Heart left ventricle (tissue), 16 donors: ENCODE results near the gene NTMT2. TPM values are rescaled to one million over a fixed set of nuclear protein-coding genes. Genes with fewer than 3 reads are reported as not detected.
"Not testable (repeated sequence)": the region's sequence is repeated elsewhere in the genome, so short reads cannot be mapped to it uniquely, and the experiment has no call there.

Experiments
- ATAC-seq, 4 donors: fragments of 200-7000 bp; cut with Tn5 transposase; one replicate each; pipeline ENCODE4 v1.9.1; 2020 to 2022; ENCODE audit warnings: moderate library complexity in 4 of 4, mild to moderate bottlenecking in 3 of 4, moderate number of reproducible peaks in 1 of 4
- DNase-seq, 5 donors: peaks; one replicate each; pipeline ENCODE4 v3.0.0-alpha.2; 2020
- H3K27ac ChIP-seq, 12 donors: fragments of 200-600 bp; sonication (generic) in 4 of 12; one replicate each; pipeline versions ENCODE4 v1.5.0 to v1.8.0; 2016 to 2022; ENCODE audit warnings: mild to moderate bottlenecking in 2 of 12
- H3K27me3 ChIP-seq, 9 donors: fragments of 200-600 bp; sonication (generic) in 2 of 9; one replicate each; pipeline versions ENCODE4 v1.5.1 to v1.8.0; 2016 to 2022; ENCODE audit warnings: mild to moderate bottlenecking in 3 of 9
- H3K36me3 ChIP-seq, 9 donors: fragments of 200-600 bp; sonication (generic) in 2 of 9; one replicate each; pipeline versions ENCODE4 v1.5.0 to v1.8.0; 2018 to 2022; ENCODE audit warnings: mild to moderate bottlenecking in 2 of 9
- H3K4me1 ChIP-seq, 12 donors: fragments of 200-600 bp; sonication (generic) in 4 of 12; one replicate each; pipeline versions ENCODE4 v1.5.0 to v1.8.0; 2016 to 2022; ENCODE audit warnings: mild to moderate bottlenecking in 3 of 12
- H3K4me3 ChIP-seq, 12 donors: fragments of 200-600 bp; sonication (generic) in 4 of 12; one replicate each; pipeline versions ENCODE4 v1.5.0 to v1.8.0; 2017 to 2022; ENCODE audit warnings: mild to moderate bottlenecking in 9 of 12, moderate library complexity in 4 of 12
- H3K9me3 ChIP-seq, 12 donors: fragments of 200-600 bp; sonication (generic) in 4 of 12; one replicate each; pipeline versions ENCODE4 v1.5.0 to v1.8.0; 2016 to 2022; ENCODE audit warnings: mild to moderate bottlenecking in 1 of 12
- CTCF ChIP-seq, 12 donors: fragments of 200-600 bp; sonication (generic) in 4 of 12; IDR thresholded peaks; one replicate each; pipeline versions ENCODE4 v1.5.0 to v1.8.0; 2018 to 2022; ENCODE audit warnings: antibody characterized with exemption in 12 of 12, mild to moderate bottlenecking in 5 of 12
- POLR2A ChIP-seq, 2 donors: fragments of 450-650 bp; IDR thresholded peaks; one replicate each; pipeline ENCODE4 v1.6.1; 2017; ENCODE audit warnings: antibody characterized with exemption in 2 of 2, mild to moderate bottlenecking in 2 of 2, moderate library complexity in 2 of 2
- WGBS, 4 donors: extraction: QIAGEN DNeasy Blood & Tissue Kit in 2 of 4; methylation state at CpG; one replicate each; pipeline versions ENCODE4 v1.1.5 to v1.1.7; 2013 to 2018; 5-methylcytosine and 5-hydroxymethylcytosine counted together
- intact Hi-C, 10 donors: fragments of 100-400 bp; cut with DNase I; formaldehyde crosslinking; loops; one replicate each; pipeline versions ENCODE4 v1.11.1 to v1.14.2; 2022
- polyA plus RNA-seq, 2 donors: library from polyadenylated mRNA; stranded (reverse); fragments of 200-250 nt; gene quantifications; one replicate each; pipeline ENCODE4 v1.2.3, GENCODE V29; 2013
- total RNA-seq, 9 donors: library from RNA; depleted of rRNA in 2 of 9; stranded (reverse); fragments of >200 nt in 2 of 9; fragmentation: NEBNext Ultra II Directional in 3 of 9; extraction: Animal tissue kit (Norgen Biotek cat#: 25700) in 3 of 9; gene quantifications; one replicate each; pipeline versions ENCODE4 v1.1.0 to v1.2.4, GENCODE V29; 2016 to 2023
- donor health status: ischemic (EF 13 %, LVEDD 7.1; RV severe dilation, severe dysfunction).
- donor health status: healthy with polysubstance abuse.
- donor health status: DM: no; HTN: yes; CAD: no.
- donor health status: DM: no; HTN: no; CAD: no.
- donor health status: ischemic (EF 25% LVEDD 6.9; RV normal size, moderate dysfunction).
- donor health status: ischemic (EF 25% LVEDD 5.7; RV mildly dilated, moderate dysfunction).
- donor health status: healthy.
- donor health status: DM: yes; HTN: yes; CAD: no.
- donor health status: ischemic (EF 35%, LVEDD 5.7; RV mildly dilated, moderate dysfunction).
- donor health status: nonischemic (EF 11% LVEDD 7.7; RV severe dilation, severe dysfunction).
- donor health status: DM: yes; HTN: yes; CAD: no.
- donor health status: PGD.
- donor health status: ischemic (EF 29% LVEDD 5.4; RV normal size, mild dysfunction).
- donor health status: nonischemic (EF 23%, LVEDD 6.1; RV moderate dilation, normal function).

NTMT2 gene
- total and polyA plus RNA-seq, 11 donors: 0.33 to 3.6 (median 1.8) TPM

GRCh38 chr1:170164103-170164763, 18.5 kb downstream of the NTMT2 start:
- Histone ChIP-seq H3K27me3 (no peaks in the 10 kb centered on the region), H3K9me3 (peaks cover 0 to 1% (median 0%) of the 10 kb centered on the region in 12 donors), H3K4me1 (peaks cover 0 to 26% (median 11%) of the 10 kb centered on the region in 12 donors), H3K36me3 (no peaks in the 10 kb centered on the region), H3K27ac (no peak overlapping the region), H3K4me3 (no peak overlapping the region)
- WGBS, 4 donors: 93 to 98% (median 96%) methylated on average over 4 of the region's 4 CpGs
- DNase-seq (no peak), ATAC-seq (no peak)
- TF ChIP-seq POLR2A (IDR thresholded peaks at IDR 0.05) (no peak), CTCF (IDR thresholded peaks at IDR 0.05) (no peak)
- intact Hi-C loops: no loop called here

DNA sequence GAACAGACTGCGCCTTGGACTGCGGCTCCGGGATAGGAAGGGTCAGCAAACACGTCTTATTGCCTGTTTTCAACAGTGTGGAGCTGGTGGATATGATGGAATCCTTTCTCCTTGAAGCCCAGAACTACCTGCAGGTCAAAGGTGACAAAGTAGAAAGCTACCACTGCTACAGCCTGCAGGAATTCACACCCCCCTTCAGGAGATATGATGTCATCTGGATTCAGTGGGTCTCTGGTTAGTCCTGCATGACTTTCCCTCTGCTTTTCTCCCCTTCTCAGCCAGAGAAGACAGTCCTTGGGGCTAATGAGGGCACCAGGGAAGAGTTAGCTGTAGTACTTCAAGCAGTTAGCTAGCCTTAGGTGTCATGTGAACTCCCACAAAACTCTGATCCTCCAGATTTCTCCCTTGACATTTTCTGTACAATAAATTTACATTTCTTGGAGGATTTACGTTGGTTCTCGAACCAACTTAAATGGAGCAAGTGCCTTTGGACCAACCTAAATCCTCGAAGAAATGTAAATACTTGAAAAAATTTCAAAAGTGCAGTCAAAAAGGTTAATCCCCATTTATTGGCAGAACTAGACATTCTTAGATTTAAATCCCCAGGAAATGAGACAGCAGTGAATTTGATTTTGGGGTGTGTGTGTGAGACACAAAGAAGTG, 20.9 kb downstream of the NTMT2 start:
- no peak for ATAC-seq
- Histone ChIP-seq H3K36me3 (no peaks in the 10 kb centered on the region), H3K27ac (no peak overlapping the region), H3K9me3 (peaks cover 0 to 15% (median 9%) of the 10 kb centered on the region in 12 donors), H3K4me3 (no peak overlapping the region), H3K27me3 (no peaks in the 10 kb centered on the region), H3K4me1 (peaks cover 0 to 26% (median 11%) of the 10 kb centered on the region in 12 donors)
- intact Hi-C loops: no loop called here
- WGBS, 4 donors: 88 to 97% (median 92%) methylated on average over 7 of the region's 7 CpGs
- no peak for DNase-seq
- no peak for TF ChIP-seq CTCF (IDR thresholded peaks at IDR 0.05)
- no peak for TF ChIP-seq POLR2A (IDR thresholded peaks at IDR 0.05)

DNA sequence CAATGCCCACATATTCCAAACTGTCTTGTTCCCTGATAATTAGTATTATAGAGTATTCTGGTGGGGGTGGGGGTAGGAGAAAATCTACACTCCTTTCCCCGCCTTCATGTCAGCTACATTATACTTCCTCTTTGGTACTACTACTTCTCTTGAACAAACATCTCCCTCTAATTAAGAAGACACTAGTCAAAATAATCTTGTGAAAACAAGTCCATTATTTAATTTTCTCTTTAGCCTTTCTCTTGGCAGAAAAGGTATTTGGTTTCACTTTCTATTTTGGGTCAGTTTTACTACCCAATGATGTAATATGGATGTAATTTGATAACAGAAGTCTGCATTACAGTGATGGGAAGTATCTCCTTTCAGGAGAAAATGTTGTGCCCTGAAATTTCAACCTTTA, 22.5 kb downstream of the NTMT2 start:
- ATAC-seq (no peak), DNase-seq (no peak)
- no peaks in the 10 kb centered on the region for H3K27me3 ChIP-seq
- intact Hi-C loops: no loop called here
- 60 to 68% (median 63%) methylated on average over 1 of the region's 1 CpG for WGBS, 4 donors
- peaks cover 0 to 17% (median 10%) of the 10 kb centered on the region in 12 donors for H3K9me3 ChIP-seq
- peaks cover 0 to 15% (median 6%) of the 10 kb centered on the region in 12 donors for H3K4me1 ChIP-seq
- no peaks in the 10 kb centered on the region for H3K36me3 ChIP-seq
- H3K4me3 ChIP-seq: peak overlapping the region in 1 of 12 donors; percentile 4
- H3K27ac ChIP-seq: peak overlapping the region in 4 of 12 donors; percentile 17 to 44 (median 32)
- TF ChIP-seq POLR2A (IDR thresholded peaks at IDR 0.05) (no peak), CTCF (IDR thresholded peaks at IDR 0.05) (no peak)

DNA sequence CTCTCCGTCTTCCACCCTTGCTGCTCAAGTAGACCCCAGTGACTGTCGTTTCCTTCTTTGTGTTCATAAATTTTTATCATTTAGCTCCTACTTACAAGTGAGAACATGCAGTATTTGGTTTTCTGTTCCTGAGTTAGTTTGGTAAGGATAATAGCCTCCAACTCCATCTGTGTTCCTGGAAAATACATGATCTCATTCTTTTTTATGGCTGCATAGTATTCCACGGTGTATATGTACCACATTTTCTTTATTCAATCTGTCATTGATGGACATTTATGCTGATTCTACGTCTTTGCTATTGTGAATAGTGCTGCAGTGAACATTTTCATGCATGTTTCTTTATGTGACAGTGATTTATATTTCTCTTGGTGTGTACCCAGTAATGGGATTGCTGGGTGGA, 24.8 kb downstream of the NTMT2 start:
- ATAC-seq, H3K27ac ChIP-seq, intact Hi-C loops, H3K36me3 ChIP-seq, H3K27me3 ChIP-seq, H3K4me3 ChIP-seq, DNase-seq: not testable (repeated sequence)
- WGBS, 4 donors: 87 to 92% (median 90%) methylated on average over 4 of the region's 4 CpGs
- Histone ChIP-seq H3K9me3 (peaks cover 0 to 17% (median 10%) of the 10 kb centered on the region in 12 donors), H3K4me1 (peaks cover 0 to 12% (median 4%) of the 10 kb centered on the region in 12 donors)
